Measurements from ENCODE around the gene DROSHA. TPM values are rescaled to one million over a fixed set of nuclear protein-coding genes. Genes with fewer than 3 reads are reported as not detected.
A peak's percentile ranks its signal among the peaks of the same experiment; 100 is the strongest.
"Not testable (repeated sequence)": the region's sequence is repeated elsewhere in the genome, so short reads cannot be mapped to it uniquely, and the experiment has no call there.

Gene DROSHA
- total RNA-seq, 1 donor from 2014 or later = 58.6 TPM

DNA sequence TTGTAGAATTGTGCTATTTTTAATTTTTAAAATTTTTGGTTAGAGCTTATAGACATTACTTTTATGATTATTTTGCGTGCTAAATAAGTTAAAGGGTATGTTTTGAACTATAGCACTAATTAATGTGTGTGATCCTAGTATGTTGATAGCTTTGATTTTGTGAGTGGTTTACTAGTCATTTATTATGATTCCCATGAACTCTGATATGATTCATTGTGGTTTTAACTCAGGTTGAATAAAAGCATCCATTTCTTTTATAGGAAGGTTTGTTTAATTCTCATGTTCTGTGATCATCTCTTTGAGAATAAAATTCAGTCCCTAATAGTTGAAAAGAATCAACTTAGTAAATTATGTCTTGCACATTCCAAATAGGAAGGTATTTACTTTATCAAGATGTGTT, 22.7 kb upstream of the DROSHA start:
- no peak for DNase-seq (ENCODE audit: low read depth)
- no peak overlapping the region for H3K4me3 ChIP-seq (ENCODE audit: low read depth, low read length)
- no peak for TF ChIP-seq CTCF (conservative IDR thresholded peaks at IDR 0.05; ENCODE audit: low read depth, low read length)

DNA sequence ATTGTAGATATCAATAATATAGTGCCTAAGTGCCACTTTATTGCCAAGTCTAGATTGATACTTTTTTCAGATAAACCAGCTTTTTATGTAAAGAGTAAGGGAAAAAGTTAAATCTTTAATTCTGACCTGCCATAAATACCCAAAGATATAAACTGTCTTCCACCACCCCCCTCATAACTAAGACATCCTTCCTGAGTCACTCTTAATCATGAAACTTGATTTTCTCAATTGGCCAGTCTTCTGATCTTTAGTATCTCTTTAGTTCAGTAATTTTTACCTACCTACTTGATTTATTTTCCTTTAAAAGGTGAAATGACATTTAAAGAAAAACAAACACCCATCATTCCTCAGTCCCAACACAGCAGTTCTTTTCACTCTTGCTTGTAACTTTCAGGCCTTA, 22.0 kb upstream of the DROSHA start:
- no peak overlapping the region for H3K4me3 ChIP-seq (ENCODE audit: low read depth, low read length)
- TF ChIP-seq CTCF (conservative IDR thresholded peaks at IDR 0.05; ENCODE audit: low read depth, low read length) = no peak
- no peak for DNase-seq (ENCODE audit: low read depth)

GRCh38 chr5:31551878-31552277, 20.0 kb upstream of the DROSHA start:
- DNase-seq (ENCODE audit: low read depth) = no peak
- no peak overlapping the region for H3K4me3 ChIP-seq (ENCODE audit: low read depth, low read length)
- peak; percentile 10 for TF ChIP-seq CTCF (conservative IDR thresholded peaks at IDR 0.05; ENCODE audit: low read depth, low read length)

- DNase-seq (ENCODE audit: low read depth); H3K4me3 ChIP-seq (ENCODE audit: low read depth, low read length): not testable (repeated sequence)
Measured at GRCh38 chr5:31549114-31549513, 17.2 kb upstream of the DROSHA start.

GRCh38 chr5:31537851-31538250, 6.0 kb upstream of the DROSHA start:
- no peak for TF ChIP-seq CTCF (conservative IDR thresholded peaks at IDR 0.05; ENCODE audit: low read depth, low read length)
- no peak for DNase-seq (ENCODE audit: low read depth)
- H3K4me3 ChIP-seq (ENCODE audit: low read depth, low read length) = no peak overlapping the region

DNA sequence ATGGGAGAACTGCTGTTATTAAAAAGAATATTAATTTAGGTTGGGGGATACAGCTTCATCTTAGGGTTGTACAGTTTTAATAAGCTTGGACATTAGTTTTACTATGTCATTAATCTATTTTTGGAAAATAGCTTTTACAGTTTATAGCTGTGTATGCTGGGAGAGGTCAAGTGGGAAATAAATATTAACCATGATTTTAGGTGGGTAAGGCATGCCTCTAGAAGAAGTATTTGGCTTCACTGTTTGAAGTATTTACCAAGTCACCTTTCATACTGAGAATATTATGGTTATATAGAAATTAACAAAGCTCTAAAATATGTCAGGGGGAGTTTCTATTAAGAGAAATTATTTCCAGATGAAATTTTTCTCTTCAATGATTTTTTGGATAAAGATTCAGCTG, 5.5 kb upstream of the DROSHA start:
- H3K4me3 ChIP-seq (ENCODE audit: low read depth, low read length) = no peak overlapping the region
- no peak for TF ChIP-seq CTCF (conservative IDR thresholded peaks at IDR 0.05; ENCODE audit: low read depth, low read length)
- no peak for DNase-seq (ENCODE audit: low read depth)

GRCh38 chr5:31536873-31537272, 5.0 kb upstream of the DROSHA start:
- no peak for DNase-seq (ENCODE audit: low read depth)
- H3K4me3 ChIP-seq (ENCODE audit: low read depth, low read length) = no peak overlapping the region
- no peak for TF ChIP-seq CTCF (conservative IDR thresholded peaks at IDR 0.05; ENCODE audit: low read depth, low read length)

Data from epithelial cell of proximal tubule (primary cell).